HG02870 (cell line): ENCODE results near the gene PRKN.

ENCODE experiments used
- ATAC-seq: cut with Tn5 transposase; IDR thresholded peaks from one replicate; pipeline ENCODE4 v1.9.1; 2021; ENCODE audit warnings: mild to moderate bottlenecking, moderate library complexity; ENCODE audit not compliant: unreplicated experiment

The PRKN gene

GRCh38 chr6:161750686-161751085 is 976.9 kb downstream of the PRKN start:
- ATAC-seq = no peak

- no peak for ATAC-seq
Observed at GRCh38 chr6:161749576-161749975, 978.0 kb downstream of the PRKN start.

GRCh38 chr6:161748535-161749416 is 978.8 kb downstream of the PRKN start:
- no peak for ATAC-seq

GRCh38 chr6:161747506-161747905 is 980.1 kb downstream of the PRKN start:
- no peak for ATAC-seq

- ATAC-seq = no peak
Observed at GRCh38 chr6:161745594-161746141, 981.9 kb downstream of the PRKN start.

GRCh38 chr6:161745128-161745527 is 982.4 kb downstream of the PRKN start:
- ATAC-seq = no peak

- ATAC-seq = no peak
Observed at GRCh38 chr6:161744211-161745067, 983.1 kb downstream of the PRKN start.

GRCh38 chr6:161743509-161744178 is 983.9 kb downstream of the PRKN start:
- ATAC-seq = no peak

GRCh38 chr6:161740486-161740885 is 987.1 kb downstream of the PRKN start:
- ATAC-seq = no peak

GRCh38 chr6:161736781-161737292 is 990.7 kb downstream of the PRKN start:
- no peak for ATAC-seq

GRCh38 chr6:161736326-161736725 is 991.2 kb downstream of the PRKN start:
- ATAC-seq = no peak

GRCh38 chr6:161732594-161732993 is 995.0 kb downstream of the PRKN start:
- ATAC-seq = no peak

GRCh38 chr6:161727083-161727833 is 1000.3 kb downstream of the PRKN start:
- no peak for ATAC-seq

GRCh38 chr6:161722394-161722793 is 1005.2 kb downstream of the PRKN start:
- ATAC-seq = no peak

GRCh38 chr6:161721511-161721910 is 1006.1 kb downstream of the PRKN start:
- no peak for ATAC-seq

- ATAC-seq = no peak
Observed at GRCh38 chr6:161716176-161716575, 1011.4 kb downstream of the PRKN start.

- no peak for ATAC-seq
Observed at GRCh38 chr6:161711938-161712337, 1015.6 kb downstream of the PRKN start.

- ATAC-seq = no peak
Observed at GRCh38 chr6:161711515-161711914, 1016.1 kb downstream of the PRKN start.

GRCh38 chr6:161710698-161711097 is 1016.9 kb downstream of the PRKN start:
- ATAC-seq = no peak

GRCh38 chr6:161701056-161701455 is 1026.5 kb downstream of the PRKN start:
- no peak for ATAC-seq
